Astrocyte (in vitro differentiated cells and primary cell): Measurements from ENCODE around the gene UCN2.

Source experiments
- CTCF ChIP-seq: IDR thresholded peaks from 2 replicates; pipeline ENCODE4 v1.5.1; 2011; ENCODE audit warnings: low read depth, mild to moderate bottlenecking, inconsistent platforms, low read length, moderate library complexity; ENCODE audit not compliant: insufficient read depth
- EZH2 ChIP-seq: IDR thresholded peaks from 2 replicates; pipeline ENCODE4 v1.6.1; 2012; ENCODE audit warnings: mild to moderate bottlenecking, low read length, inconsistent platforms; ENCODE audit not compliant: insufficient read depth

- TF ChIP-seq CTCF (no peak), EZH2 (no peak)
Measured at GRCh38 chr3:48565186-48565585, 1.6 kb upstream of the UCN2 start.
